ENCODE data around the gene ATXN7L1.

DNA sequence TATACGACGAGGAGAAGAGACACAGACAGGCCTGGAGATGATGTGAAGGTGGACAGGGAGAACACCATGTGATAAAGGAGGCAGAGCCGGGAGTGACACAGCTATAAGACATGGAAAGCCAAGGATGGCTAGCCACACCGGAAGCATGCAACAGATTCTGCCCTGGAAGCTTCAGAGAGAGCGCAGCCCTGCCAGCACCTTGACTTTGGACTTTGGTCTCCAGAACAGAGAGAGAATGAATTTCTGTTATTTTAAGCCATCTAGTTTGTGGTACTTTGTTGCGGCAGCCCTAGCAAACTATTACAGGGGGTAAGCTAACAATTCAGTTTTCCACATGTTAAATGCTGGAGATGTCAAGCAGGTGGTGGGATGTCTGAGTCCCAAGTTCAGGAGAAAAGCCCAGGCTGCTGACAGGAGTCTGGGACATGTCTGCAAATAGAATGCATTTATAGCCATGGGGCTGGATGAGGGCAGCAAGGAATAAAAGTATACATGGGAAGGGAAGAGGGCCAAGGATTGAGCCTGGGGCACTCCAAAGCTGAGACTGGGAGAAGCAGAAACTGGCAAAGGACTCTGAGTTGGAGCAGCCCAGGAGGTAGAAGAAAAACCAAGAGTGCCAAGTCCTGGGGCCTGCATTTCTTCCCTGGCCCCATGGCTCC lies 65.1 kb downstream of the ATXN7L1 start:
- TF ChIP-seq CTCF (IDR thresholded peaks at IDR 0.05) (no peak), POLR2A (IDR thresholded peaks at IDR 0.05; ENCODE audit: low read depth) (no peak), POLR2AphosphoS5 (IDR thresholded peaks at IDR 0.05) (no peak)

Measured in esophagus muscularis mucosa (tissue), 3 donors.